Hepatocyte (in vitro differentiated cells): ENCODE data around the gene PRLH.

Experiments used
- CTCF ChIP-seq: fragments of 200-600 bp; sonication (generic); IDR thresholded peaks from 2 replicates; pipeline ENCODE4 v1.5.1; 2016; ENCODE audit warnings: antibody characterized with exemption, mild to moderate bottlenecking; ENCODE audit not compliant: poor library complexity
- EZH2 ChIP-seq: fragments of 200-600 bp; sonication (generic); IDR thresholded peaks from 2 replicates; pipeline ENCODE4 v1.6.1; 2016; ENCODE audit warnings: antibody characterized with exemption, mild to moderate bottlenecking, borderline replicate concordance

- TF ChIP-seq CTCF: no peak
- TF ChIP-seq EZH2: no peak
Measured at GRCh38 chr2:237564526-237565131, 1.7 kb upstream of the PRLH start.
